HCT116 (cell line): ENCODE measurements around the gene KIRREL3. TPM values are rescaled to one million over a fixed set of nuclear protein-coding genes. Genes with fewer than 3 reads are reported as not detected.

ENCODE experiments used
- ATAC-seq: fragments of 200-7000 bp; cut with Tn5 transposase; 2 replicates; pipeline ENCODE4 v1.9.1; 2020; ENCODE audit warnings: mild to moderate bottlenecking, moderate library complexity
- BruUV-seq: library from RNA; stranded (reverse); fragments of 400-500 nt; replicated peaks from 2 replicates; lab custom pipeline; 2021; lab: Mats Ljungman, UMichigan
- CTCF ChIA-PET: fragments of 300-600 bp; sonication (Branson Sonifier 250); formaldehyde crosslinking; loops from one replicate; lab custom pipeline; 2021; ENCODE audit warnings: antibody characterized with exemption; lab: Charles Lee
- POLR2A ChIA-PET: fragments of 300-600, 350-600 bp; sonication (Branson Sonifier 250); formaldehyde crosslinking; loops from one replicate; lab custom pipeline; 2021; ENCODE audit warnings: antibody characterized with exemption; lab: Charles Lee
- RAD21 ChIA-PET, 2 experiments: fragments of 300-600 bp; sonication (Branson Sonifier 250); formaldehyde crosslinking; loops; one replicate each; lab custom pipeline; 2023; ENCODE audit warnings: low total read pairs in 2 of 2; ENCODE audit not compliant: uncharacterized antibody in 2 of 2, unreplicated experiment in 2 of 2, low non-redundant PET in 1 of 2; lab: Charles Lee
- DNase-seq: peaks from one replicate; pipeline ENCODE4 v3.0.0-alpha.2; 2010; ENCODE audit warnings: low read depth, low spot score
- H2AFZ ChIP-seq: fragments of 200-600 bp; shearing (Covaris generic), sonication (generic); 2 replicates; pipeline ENCODE4 v1.6.1; 2017; ENCODE audit warnings: low read depth, mixed run types, mixed read lengths, antibody characterized with exemption, low read length; ENCODE audit not compliant: poor library complexity, severe bottlenecking
- H3K27ac ChIP-seq: 2 replicates; pipeline ENCODE4 v1.5.1; 2012; ENCODE audit warnings: low read depth, low read length
- H3K27me3 ChIP-seq: fragments of 200-600 bp; sonication (generic); 2 replicates; pipeline ENCODE4 v1.6.1; 2016; ENCODE audit warnings: mixed run types, low read length, mixed read lengths; ENCODE audit not compliant: insufficient read depth
- H3K36me3 ChIP-seq, 2 experiments: fragments of 200-500 bp in 1 of 2; fragments of 200-600 bp in 1 of 2; sonication (Bioruptor generic) in 1 of 2; sonication (generic) in 1 of 2; 2 replicates each; pipeline versions ENCODE4 v1.5.1 to v1.6.1; 2014 to 2016; ENCODE audit warnings: low read length in 2 of 2, inconsistent platforms in 1 of 2, mixed read lengths in 1 of 2, mixed run types in 1 of 2; ENCODE audit not compliant: insufficient read depth in 2 of 2, control insufficient read depth in 1 of 2
- H3K4me1 ChIP-seq, 2 experiments: fragments of 200-600 bp in 1 of 2; sonication (generic) in 1 of 2; 2 replicates each; pipeline versions ENCODE4 v1.5.1 to v1.6.1; 2012 to 2017; ENCODE audit warnings: low read length in 2 of 2, inconsistent platforms in 1 of 2, mild to moderate bottlenecking in 1 of 2, mixed read lengths in 1 of 2, mixed run types in 1 of 2, moderate library complexity in 1 of 2; ENCODE audit not compliant: insufficient read depth in 2 of 2, control insufficient read depth in 1 of 2
- H3K4me2 ChIP-seq: fragments of 200-600 bp; sonication (generic); 2 replicates; pipeline ENCODE4 v1.6.1; 2017; ENCODE audit warnings: mixed run types, low read length, mixed read lengths
- H3K4me3 ChIP-seq, 2 experiments: fragments of 200-600 bp in 1 of 2; sonication (generic) in 1 of 2; replicated peaks in 1 of 2; 2 replicates each; pipeline ENCODE4 v1.5.1; 2011 to 2016; ENCODE audit warnings: low read length in 2 of 2, control low read depth in 1 of 2, low read depth in 1 of 2, mild to moderate bottlenecking in 1 of 2, mixed read lengths in 1 of 2, mixed run types in 1 of 2
- H3K79me2 ChIP-seq: fragments of 200-600 bp; sonication (generic); 2 replicates; pipeline ENCODE4 v1.6.1; 2017; ENCODE audit warnings: mild to moderate bottlenecking, mixed run types, low read length, moderate library complexity, mixed read lengths; ENCODE audit not compliant: insufficient read depth
- H3K9ac ChIP-seq: fragments of 200-600 bp; sonication (generic); 2 replicates; pipeline ENCODE4 v1.6.1; 2016; ENCODE audit warnings: low read length, mixed read lengths
- H3K9me2 ChIP-seq: fragments of 200-600 bp; sonication (generic), shearing (Covaris generic); 2 replicates; pipeline ENCODE4 v1.6.1; 2017; ENCODE audit warnings: mixed run types, mild to moderate bottlenecking, moderate library complexity; ENCODE audit not compliant: insufficient read depth
- H3K9me3 ChIP-seq, 2 experiments: fragments of 200-500 bp in 1 of 2; fragments of 200-600 bp in 1 of 2; sonication (Bioruptor generic) in 1 of 2; sonication (generic) in 1 of 2; 2 replicates each; pipeline ENCODE4 v1.6.1; 2014 to 2017; ENCODE audit warnings: low read length in 2 of 2, mixed read lengths in 2 of 2, inconsistent platforms in 1 of 2, low read depth in 1 of 2, mild to moderate bottlenecking in 1 of 2, mixed run types in 1 of 2, moderate library complexity in 1 of 2; ENCODE audit not compliant: control insufficient read depth in 1 of 2, insufficient read depth in 1 of 2
- H4K20me1 ChIP-seq: fragments of 200-600 bp; sonication (generic), shearing (Covaris generic); 2 replicates; pipeline ENCODE4 v1.6.1; 2017; ENCODE audit warnings: mixed run types, mild to moderate bottlenecking, moderate library complexity; ENCODE audit not compliant: insufficient read depth
- CBX3 ChIP-seq: IDR thresholded peaks from 2 replicates; pipeline ENCODE4 v1.6.1; 2012; ENCODE audit warnings: low read depth
- CEBPB ChIP-seq: IDR thresholded peaks from 2 replicates; pipeline ENCODE4 v1.6.1; 2012; ENCODE audit warnings: low read depth
- EZH2phosphoT487 ChIP-seq: fragments of 200-600 bp; IDR thresholded peaks from 2 replicates; pipeline ENCODE4 v1.6.1; 2018; ENCODE audit warnings: antibody characterized with exemption, borderline replicate concordance
- JUND ChIP-seq: IDR thresholded peaks from 2 replicates; pipeline ENCODE4 v1.6.1; 2012
- RAD21 ChIP-seq: IDR thresholded peaks from 2 replicates; pipeline ENCODE4 v1.6.1; 2012; ENCODE audit warnings: low read depth, mild to moderate bottlenecking
- SP1 ChIP-seq: IDR thresholded peaks from 2 replicates; pipeline ENCODE4 v1.6.1; 2012; ENCODE audit warnings: low read depth
- SRF ChIP-seq: IDR thresholded peaks from 2 replicates; pipeline ENCODE4 v1.6.1; 2012; ENCODE audit warnings: low read depth
- YY1 ChIP-seq: IDR thresholded peaks from 2 replicates; pipeline ENCODE4 v1.6.1; 2011; ENCODE audit warnings: low read length, low read depth, moderate library complexity, mild to moderate bottlenecking; ENCODE audit not compliant: insufficient replicate concordance; ENCODE audit errors: extremely low read depth
- ZFX ChIP-seq: fragments of 450-650 bp; IDR thresholded peaks from 2 replicates; pipeline ENCODE4 v1.6.1; 2017
- intact Hi-C: fragments of 100-400 bp; cut with micrococcal nuclease; formaldehyde crosslinking; loops from 2 replicates; pipeline ENCODE4 v1.10.0; 2022
- total RNA-seq: library from RNA; stranded (reverse); gene quantifications from one replicate; pipeline ENCODE4 v1.2.1, GENCODE V29; 2021; ENCODE audit not compliant: unreplicated experiment
- TF ChIP-seq, protein P1 (sequence below): IDR thresholded peaks from 2 replicates; pipeline ENCODE4 v1.6.1; 2012
- TF ChIP-seq, protein P2 (sequence below): IDR thresholded peaks from 2 replicates; pipeline ENCODE4 v1.6.1; 2011; ENCODE audit warnings: mild to moderate bottlenecking, low read length, moderate library complexity; ENCODE audit not compliant: insufficient replicate concordance; ENCODE audit errors: extremely low read depth
- TF ChIP-seq, protein P3 (sequence below): IDR thresholded peaks from 2 replicates; pipeline ENCODE4 v1.6.1; 2012; ENCODE audit warnings: low read depth
- TF ChIP-seq, protein P4 (sequence below), 3 experiments: fragments of 200-600 bp in 1 of 3; sonication (generic) in 1 of 3; IDR thresholded peaks in 2 of 3; conservative IDR thresholded peaks in 1 of 3; 2 replicates each; pipeline ENCODE4 v1.5.1; 2012 to 2017; ENCODE audit warnings: low read depth in 2 of 3, low read length in 2 of 3, antibody characterized with exemption in 1 of 3, borderline replicate concordance in 1 of 3, control low read depth in 1 of 3, mild to moderate bottlenecking in 1 of 3, mixed read lengths in 1 of 3, mixed run types in 1 of 3, moderate library complexity in 1 of 3; ENCODE audit not compliant: insufficient read depth in 1 of 3

KIRREL3 gene
- total RNA-seq, 1 experiment from 2014 or later: not detected

DNA sequence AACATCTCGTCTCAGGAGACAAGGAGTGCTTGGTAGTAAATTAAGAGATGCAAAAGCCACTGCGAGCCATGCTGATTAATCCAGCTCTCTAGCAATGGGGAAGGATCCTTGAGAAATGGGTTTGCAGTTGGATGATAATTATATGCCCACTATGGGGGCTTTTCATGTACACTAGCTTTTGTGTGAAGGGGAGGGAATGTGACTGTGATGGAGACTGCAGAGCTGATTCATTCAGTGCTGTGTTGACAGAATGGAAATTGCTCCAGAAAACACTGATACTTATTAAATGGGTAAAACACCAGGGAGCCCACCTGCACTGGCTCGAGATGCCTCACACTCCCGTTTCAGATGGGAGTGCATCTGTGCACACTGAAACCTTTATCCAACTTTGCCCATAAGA is 37.0 kb upstream of the KIRREL3 start:
- Histone ChIP-seq H3K4me1 (no peaks in the 10 kb centered on the region), H3K9me3 (no peaks in the 10 kb centered on the region), H3K36me3 (no peaks in the 10 kb centered on the region), H3K79me2 (no peaks in the 10 kb centered on the region), H2AFZ (no peak overlapping the region), H3K9ac (no peak overlapping the region), H3K27ac (no peak overlapping the region), H3K4me2 (no peak overlapping the region), H3K4me3 (no peak overlapping the region), H3K27me3 (no peaks in the 10 kb centered on the region), H4K20me1 (no peaks in the 10 kb centered on the region), H3K9me2 (no peaks in the 10 kb centered on the region)
- intact Hi-C loops: no loop called here
- ChIA-PET CTCF (no interaction called here), POLR2A (no interaction called here), RAD21 (no interaction called here)
- no TSS peak for BruUV-seq
- DNase-seq (no peak), ATAC-seq (no peak)
- TF ChIP-seq, protein P1, sequence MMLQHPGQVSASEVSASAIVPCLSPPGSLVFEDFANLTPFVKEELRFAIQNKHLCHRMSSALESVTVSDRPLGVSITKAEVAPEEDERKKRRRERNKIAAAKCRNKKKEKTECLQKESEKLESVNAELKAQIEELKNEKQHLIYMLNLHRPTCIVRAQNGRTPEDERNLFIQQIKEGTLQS: no peak
- no peak for TF ChIP-seq ZFX
- no peak for TF ChIP-seq CEBPB
- TF ChIP-seq SRF: no peak
- TF ChIP-seq, protein P2, sequence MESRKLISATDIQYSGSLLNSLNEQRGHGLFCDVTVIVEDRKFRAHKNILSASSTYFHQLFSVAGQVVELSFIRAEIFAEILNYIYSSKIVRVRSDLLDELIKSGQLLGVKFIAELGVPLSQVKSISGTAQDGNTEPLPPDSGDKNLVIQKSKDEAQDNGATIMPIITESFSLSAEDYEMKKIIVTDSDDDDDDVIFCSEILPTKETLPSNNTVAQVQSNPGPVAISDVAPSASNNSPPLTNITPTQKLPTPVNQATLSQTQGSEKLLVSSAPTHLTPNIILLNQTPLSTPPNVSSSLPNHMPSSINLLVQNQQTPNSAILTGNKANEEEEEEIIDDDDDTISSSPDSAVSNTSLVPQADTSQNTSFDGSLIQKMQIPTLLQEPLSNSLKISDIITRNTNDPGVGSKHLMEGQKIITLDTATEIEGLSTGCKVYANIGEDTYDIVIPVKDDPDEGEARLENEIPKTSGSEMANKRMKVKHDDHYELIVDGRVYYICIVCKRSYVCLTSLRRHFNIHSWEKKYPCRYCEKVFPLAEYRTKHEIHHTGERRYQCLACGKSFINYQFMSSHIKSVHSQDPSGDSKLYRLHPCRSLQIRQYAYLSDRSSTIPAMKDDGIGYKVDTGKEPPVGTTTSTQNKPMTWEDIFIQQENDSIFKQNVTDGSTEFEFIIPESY: no peak
- no peak for TF ChIP-seq YY1

DNA sequence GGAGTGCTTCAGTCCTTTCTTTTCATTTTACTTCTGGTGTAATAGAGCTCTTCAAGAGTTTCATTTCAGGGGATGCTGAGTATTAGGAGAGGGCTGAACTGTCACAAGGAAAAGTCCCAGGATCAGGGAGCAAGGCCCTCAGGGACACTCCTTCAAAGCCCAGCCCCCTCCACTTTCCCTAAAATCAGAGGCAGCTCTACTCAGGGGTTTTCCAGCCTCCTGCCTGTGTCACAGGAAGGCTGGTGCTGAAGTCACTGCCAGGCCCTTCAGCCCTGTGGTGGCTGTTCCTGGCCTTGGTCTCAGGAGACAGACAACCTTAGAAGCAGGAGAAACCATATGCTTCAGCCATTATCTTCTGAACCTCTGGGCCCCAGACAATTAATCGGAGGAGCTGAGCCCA is 36.4 kb upstream of the KIRREL3 start:
- no peaks in the 10 kb centered on the region for H3K4me1 ChIP-seq
- H2AFZ ChIP-seq: no peak overlapping the region
- no peak for ATAC-seq
- no peak for DNase-seq
- H3K9me3 ChIP-seq: no peaks in the 10 kb centered on the region
- intact Hi-C loops: no loop called here
- H3K27me3 ChIP-seq: no peaks in the 10 kb centered on the region
- TF ChIP-seq EZH2phosphoT487 (no peak), CEBPB (no peak), SRF (no peak), CBX3 (no peak), JUND (no peak), SP1 (no peak), RAD21 (no peak)
- TF ChIP-seq, protein P3, sequence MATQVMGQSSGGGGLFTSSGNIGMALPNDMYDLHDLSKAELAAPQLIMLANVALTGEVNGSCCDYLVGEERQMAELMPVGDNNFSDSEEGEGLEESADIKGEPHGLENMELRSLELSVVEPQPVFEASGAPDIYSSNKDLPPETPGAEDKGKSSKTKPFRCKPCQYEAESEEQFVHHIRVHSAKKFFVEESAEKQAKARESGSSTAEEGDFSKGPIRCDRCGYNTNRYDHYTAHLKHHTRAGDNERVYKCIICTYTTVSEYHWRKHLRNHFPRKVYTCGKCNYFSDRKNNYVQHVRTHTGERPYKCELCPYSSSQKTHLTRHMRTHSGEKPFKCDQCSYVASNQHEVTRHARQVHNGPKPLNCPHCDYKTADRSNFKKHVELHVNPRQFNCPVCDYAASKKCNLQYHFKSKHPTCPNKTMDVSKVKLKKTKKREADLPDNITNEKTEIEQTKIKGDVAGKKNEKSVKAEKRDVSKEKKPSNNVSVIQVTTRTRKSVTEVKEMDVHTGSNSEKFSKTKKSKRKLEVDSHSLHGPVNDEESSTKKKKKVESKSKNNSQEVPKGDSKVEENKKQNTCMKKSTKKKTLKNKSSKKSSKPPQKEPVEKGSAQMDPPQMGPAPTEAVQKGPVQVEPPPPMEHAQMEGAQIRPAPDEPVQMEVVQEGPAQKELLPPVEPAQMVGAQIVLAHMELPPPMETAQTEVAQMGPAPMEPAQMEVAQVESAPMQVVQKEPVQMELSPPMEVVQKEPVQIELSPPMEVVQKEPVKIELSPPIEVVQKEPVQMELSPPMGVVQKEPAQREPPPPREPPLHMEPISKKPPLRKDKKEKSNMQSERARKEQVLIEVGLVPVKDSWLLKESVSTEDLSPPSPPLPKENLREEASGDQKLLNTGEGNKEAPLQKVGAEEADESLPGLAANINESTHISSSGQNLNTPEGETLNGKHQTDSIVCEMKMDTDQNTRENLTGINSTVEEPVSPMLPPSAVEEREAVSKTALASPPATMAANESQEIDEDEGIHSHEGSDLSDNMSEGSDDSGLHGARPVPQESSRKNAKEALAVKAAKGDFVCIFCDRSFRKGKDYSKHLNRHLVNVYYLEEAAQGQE: no peak
- TF ChIP-seq, protein P4, sequence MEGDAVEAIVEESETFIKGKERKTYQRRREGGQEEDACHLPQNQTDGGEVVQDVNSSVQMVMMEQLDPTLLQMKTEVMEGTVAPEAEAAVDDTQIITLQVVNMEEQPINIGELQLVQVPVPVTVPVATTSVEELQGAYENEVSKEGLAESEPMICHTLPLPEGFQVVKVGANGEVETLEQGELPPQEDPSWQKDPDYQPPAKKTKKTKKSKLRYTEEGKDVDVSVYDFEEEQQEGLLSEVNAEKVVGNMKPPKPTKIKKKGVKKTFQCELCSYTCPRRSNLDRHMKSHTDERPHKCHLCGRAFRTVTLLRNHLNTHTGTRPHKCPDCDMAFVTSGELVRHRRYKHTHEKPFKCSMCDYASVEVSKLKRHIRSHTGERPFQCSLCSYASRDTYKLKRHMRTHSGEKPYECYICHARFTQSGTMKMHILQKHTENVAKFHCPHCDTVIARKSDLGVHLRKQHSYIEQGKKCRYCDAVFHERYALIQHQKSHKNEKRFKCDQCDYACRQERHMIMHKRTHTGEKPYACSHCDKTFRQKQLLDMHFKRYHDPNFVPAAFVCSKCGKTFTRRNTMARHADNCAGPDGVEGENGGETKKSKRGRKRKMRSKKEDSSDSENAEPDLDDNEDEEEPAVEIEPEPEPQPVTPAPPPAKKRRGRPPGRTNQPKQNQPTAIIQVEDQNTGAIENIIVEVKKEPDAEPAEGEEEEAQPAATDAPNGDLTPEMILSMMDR (IDR thresholded peaks at IDR 0.05 in 2 of 3, conservative IDR thresholded peaks at IDR 0.05 in 1 of 3; ENCODE audit: borderline replicate concordance in 1 of 3, insufficient read depth in 1 of 3, low read depth in 2 of 3, low read length in 2 of 3): no peak
- ChIA-PET RAD21 (no interaction called here), POLR2A (no interaction called here), CTCF (no interaction called here)
- BruUV-seq: no TSS peak
- no peaks in the 10 kb centered on the region for H4K20me1 ChIP-seq
- no peak overlapping the region for H3K4me2 ChIP-seq
- no peaks in the 10 kb centered on the region for H3K36me3 ChIP-seq
- H3K9me2 ChIP-seq: no peaks in the 10 kb centered on the region
- H3K27ac ChIP-seq: no peak overlapping the region
- no peak overlapping the region for H3K4me3 ChIP-seq
- H3K79me2 ChIP-seq: no peaks in the 10 kb centered on the region
- H3K9ac ChIP-seq: no peak overlapping the region
